DMS 273 (cell line): ENCODE data around the gene APBA2.
A peak's percentile ranks its signal among the peaks of the same experiment; 100 is the strongest.

Source experiments
- DNase-seq: peaks from one replicate; lab custom pipeline; 2025; ENCODE audit not compliant: unreplicated experiment; lab: John Stamatoyannopoulos, UW

The APBA2 gene

GRCh38 chr15:29130951-29131839, 245.4 kb downstream of the APBA2 start:
- DNase-seq = no peak

- no peak for DNase-seq
Measured at GRCh38 chr15:29131840-29132420, 246.2 kb downstream of the APBA2 start.

- DNase-seq = no peak
Measured at GRCh38 chr15:29132735-29133181, 247.0 kb downstream of the APBA2 start.

- no peak for DNase-seq
Measured at GRCh38 chr15:29133321-29133720, 247.5 kb downstream of the APBA2 start.

GRCh38 chr15:29133791-29134190, 248.0 kb downstream of the APBA2 start:
- no peak for DNase-seq

- no peak for DNase-seq
Measured at GRCh38 chr15:29134239-29134638, 248.5 kb downstream of the APBA2 start.

- DNase-seq = no peak
Measured at GRCh38 chr15:29134641-29135308, 249.0 kb downstream of the APBA2 start.

GRCh38 chr15:29135309-29135657, 249.5 kb downstream of the APBA2 start:
- no peak for DNase-seq

GRCh38 chr15:29135702-29136646, 250.2 kb downstream of the APBA2 start:
- no peak for DNase-seq

- DNase-seq = no peak
Measured at GRCh38 chr15:29138260-29138659, 252.5 kb downstream of the APBA2 start.

- DNase-seq = no peak
Measured at GRCh38 chr15:29139072-29139471, 253.3 kb downstream of the APBA2 start.

- DNase-seq = peak; percentile 77
Measured at GRCh38 chr15:29139540-29140459, 254.0 kb downstream of the APBA2 start.

- no peak for DNase-seq
Measured at GRCh38 chr15:29140475-29141307, 254.9 kb downstream of the APBA2 start.

GRCh38 chr15:29141308-29142128, 255.7 kb downstream of the APBA2 start:
- DNase-seq = peak; percentile 10

GRCh38 chr15:29142129-29142747, 256.5 kb downstream of the APBA2 start:
- DNase-seq = no peak

GRCh38 chr15:29143293-29143692, 257.5 kb downstream of the APBA2 start:
- no peak for DNase-seq

GRCh38 chr15:29143909-29144635, 258.3 kb downstream of the APBA2 start:
- no peak for DNase-seq
